ENCODE data around the gene REELD1. TPM values are rescaled to one million over a fixed set of nuclear protein-coding genes. Genes with fewer than 3 reads are reported as not detected.
A peak's percentile ranks its signal among the peaks of the same experiment; 100 is the strongest.

Gene REELD1
- total and polyA plus RNA-seq, 3 donors from 2014 or later = 0.38 to 1.3 (median 0.62) TPM

GRCh38 chr4:146210890-146211289 is 3.4 kb upstream of the REELD1 start:
- no peaks in the 10 kb centered on the region for H3K27me3 ChIP-seq
- intact Hi-C loops (cut with DNase I; ENCODE audit: low total_unique reads) = no loop called here
- H3K9me3 ChIP-seq = no peaks in the 10 kb centered on the region
- DNase-seq = no peak
- H3K4me1 ChIP-seq = no peaks in the 10 kb centered on the region
- no peak overlapping the region for H3K27ac ChIP-seq
- 73 to 86% methylated on average over 2 of the region's 2 CpGs for WGBS, 2 donors
- TF ChIP-seq POLR2A (IDR thresholded peaks at IDR 0.05) (no peak), CTCF (IDR thresholded peaks at IDR 0.05) (no peak)
- H3K4me3 ChIP-seq = no peak overlapping the region
- no peaks in the 10 kb centered on the region for H3K36me3 ChIP-seq (ENCODE audit: low read depth, missing control alignments)

- TF ChIP-seq POLR2A (IDR thresholded peaks at IDR 0.05) (no peak), CTCF (IDR thresholded peaks at IDR 0.05) (no peak)
- H3K36me3 ChIP-seq (ENCODE audit: low read depth, missing control alignments) = no peaks in the 10 kb centered on the region
- H3K27me3 ChIP-seq = no peaks in the 10 kb centered on the region
- intact Hi-C loops (cut with DNase I; ENCODE audit: low total_unique reads) = no loop called here
- no peak overlapping the region for H3K4me3 ChIP-seq
- H3K9me3 ChIP-seq = no peaks in the 10 kb centered on the region
- WGBS, 2 donors = 42 to 71% methylated on average over 7 of the region's 7 CpGs
- DNase-seq = no peak
- H3K4me1 ChIP-seq = no peaks in the 10 kb centered on the region
- no peak overlapping the region for H3K27ac ChIP-seq
Measured at GRCh38 chr4:146211440-146211839, 2.9 kb upstream of the REELD1 start.

- no peaks in the 10 kb centered on the region for H3K27me3 ChIP-seq
- WGBS, 2 donors = 92 to 97% methylated on average over 9 of the region's 9 CpGs
- no peak for DNase-seq
- no peak overlapping the region for H3K27ac ChIP-seq
- TF ChIP-seq CTCF (IDR thresholded peaks at IDR 0.05) (no peak), POLR2A (IDR thresholded peaks at IDR 0.05) (no peak)
- intact Hi-C loops (cut with DNase I; ENCODE audit: low total_unique reads) = no loop called here
- no peak overlapping the region for H3K4me3 ChIP-seq
- no peaks in the 10 kb centered on the region for H3K9me3 ChIP-seq
- H3K4me1 ChIP-seq = no peaks in the 10 kb centered on the region
- H3K36me3 ChIP-seq (ENCODE audit: low read depth, missing control alignments) = no peaks in the 10 kb centered on the region
Measured at GRCh38 chr4:146212781-146213180, 1.6 kb upstream of the REELD1 start.

GRCh38 chr4:146222313-146222712 is 8.0 kb downstream of the REELD1 start:
- 87% methylated on average over 8 of the region's 8 CpGs for WGBS, 2 donors
- H3K4me1 ChIP-seq = no peaks in the 10 kb centered on the region
- H3K36me3 ChIP-seq (ENCODE audit: low read depth, missing control alignments) = no peaks in the 10 kb centered on the region
- no peaks in the 10 kb centered on the region for H3K9me3 ChIP-seq
- H3K27me3 ChIP-seq = no peaks in the 10 kb centered on the region
- intact Hi-C loops (cut with DNase I; ENCODE audit: low total_unique reads) = no loop called here
- TF ChIP-seq CTCF (IDR thresholded peaks at IDR 0.05) (no peak), POLR2A (IDR thresholded peaks at IDR 0.05) (no peak)
- H3K4me3 ChIP-seq = no peak overlapping the region
- no peak overlapping the region for H3K27ac ChIP-seq
- DNase-seq = no peak

- intact Hi-C loops (cut with DNase I; ENCODE audit: low total_unique reads) = no loop called here
- H3K4me3 ChIP-seq = no peak overlapping the region
- TF ChIP-seq CTCF (IDR thresholded peaks at IDR 0.05) (no peak), POLR2A (IDR thresholded peaks at IDR 0.05) (no peak)
- 37 to 41% methylated on average over 8 of the region's 8 CpGs for WGBS, 2 donors
- no peaks in the 10 kb centered on the region for H3K27me3 ChIP-seq
- no peak overlapping the region for H3K27ac ChIP-seq
- DNase-seq = peak; percentile 31
- no peaks in the 10 kb centered on the region for H3K36me3 ChIP-seq (ENCODE audit: low read depth, missing control alignments)
- no peaks in the 10 kb centered on the region for H3K4me1 ChIP-seq
- no peaks in the 10 kb centered on the region for H3K9me3 ChIP-seq
Measured at GRCh38 chr4:146224326-146224966, 10.1 kb downstream of the REELD1 start.
